Measurements from ENCODE around the gene ZFP91.
A peak's percentile ranks its signal among the peaks of the same experiment; 100 is the strongest.

The ZFP91 gene

DNA sequence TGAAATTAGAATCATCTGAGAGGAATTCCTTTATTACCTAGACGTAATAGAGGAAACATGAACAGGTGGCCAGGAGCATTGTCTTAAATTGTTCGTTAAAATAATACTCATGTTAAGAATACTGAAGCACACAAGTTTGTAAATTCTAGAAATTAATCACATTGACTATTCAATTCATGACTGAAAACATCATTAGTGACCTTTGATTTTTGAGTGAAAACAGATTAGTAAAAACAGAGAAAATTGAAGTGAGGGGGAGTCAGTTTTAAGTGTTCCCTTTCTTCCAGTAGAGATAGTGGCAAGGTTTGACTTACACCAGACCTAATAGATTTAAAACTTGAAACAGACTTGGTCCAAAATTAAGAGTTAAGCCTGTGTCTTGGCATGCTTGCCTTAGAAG, 1.4 kb downstream of the ZFP91 start:
- FAIRE-seq (no peak), DNase-seq (ENCODE audit: extremely low spot score, insufficient read length, low read depth) (no peak)

DNA sequence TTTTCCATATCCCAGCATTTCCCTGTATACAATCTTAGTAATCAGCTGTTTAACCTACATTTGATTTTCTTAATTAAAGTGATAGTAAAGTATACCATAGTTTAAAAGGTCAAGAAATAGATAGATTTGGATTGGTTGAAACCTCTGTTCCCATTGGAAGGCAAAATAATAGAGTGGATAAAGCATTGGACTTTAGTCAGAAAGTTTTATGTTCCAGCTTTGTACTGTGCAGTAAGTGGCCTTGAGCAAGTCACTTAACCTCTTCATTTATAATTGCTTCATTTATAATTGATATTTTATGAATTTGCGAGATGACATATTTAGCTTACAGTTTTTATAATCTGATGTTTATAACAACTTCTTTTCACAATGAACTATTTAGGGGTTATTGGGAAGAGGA, 3.6 kb downstream of the ZFP91 start:
- DNase-seq (ENCODE audit: extremely low spot score, insufficient read length, low read depth) (no peak), FAIRE-seq (no peak)

DNA sequence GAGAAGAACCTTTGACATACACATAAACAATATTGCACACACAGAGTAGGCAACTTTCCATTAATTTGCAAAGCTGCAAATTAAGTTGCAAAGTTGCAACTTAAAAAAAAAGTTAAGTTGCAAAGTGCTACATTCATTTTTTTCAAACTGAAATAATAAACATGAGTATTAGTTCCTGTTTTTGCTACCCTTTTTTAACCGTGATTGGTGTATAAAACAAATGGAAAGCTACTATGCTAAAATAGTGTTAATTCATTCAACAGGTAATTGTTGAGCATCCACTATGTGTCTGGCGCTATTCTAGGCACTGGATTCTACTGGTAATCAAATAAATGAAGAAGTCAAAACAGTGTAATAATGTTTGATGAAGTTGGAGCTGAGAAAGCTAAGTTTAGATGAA, 8.1 kb downstream of the ZFP91 start:
- DNase-seq (ENCODE audit: extremely low spot score, insufficient read length, low read depth) = no peak

DNA sequence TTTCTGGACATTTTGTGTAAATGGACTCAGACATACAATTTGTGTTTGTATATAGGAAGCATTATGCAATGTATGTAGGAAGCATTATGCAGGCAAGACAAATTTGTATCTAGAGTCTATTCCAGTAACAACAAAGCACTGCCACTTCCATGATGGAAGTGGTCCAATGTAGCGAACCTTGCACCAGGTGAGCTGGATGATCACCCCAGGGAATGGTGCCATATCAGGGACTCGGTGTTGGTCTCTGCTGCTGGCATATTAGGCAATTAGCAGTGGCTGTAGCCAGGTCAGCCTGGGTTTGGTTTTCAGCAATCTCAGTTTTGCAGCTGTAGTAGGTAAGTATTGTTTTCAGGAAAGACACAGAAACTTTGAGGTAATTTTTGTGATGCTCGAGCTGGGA, 12.8 kb downstream of the ZFP91 start:
- DNase-seq (ENCODE audit: extremely low spot score, insufficient read length, low read depth) (no peak), FAIRE-seq (no peak)

More for the DNA sequence above, 8.1 kb downstream of the ZFP91 start:
- FAIRE-seq = peak; percentile 9

DNA sequence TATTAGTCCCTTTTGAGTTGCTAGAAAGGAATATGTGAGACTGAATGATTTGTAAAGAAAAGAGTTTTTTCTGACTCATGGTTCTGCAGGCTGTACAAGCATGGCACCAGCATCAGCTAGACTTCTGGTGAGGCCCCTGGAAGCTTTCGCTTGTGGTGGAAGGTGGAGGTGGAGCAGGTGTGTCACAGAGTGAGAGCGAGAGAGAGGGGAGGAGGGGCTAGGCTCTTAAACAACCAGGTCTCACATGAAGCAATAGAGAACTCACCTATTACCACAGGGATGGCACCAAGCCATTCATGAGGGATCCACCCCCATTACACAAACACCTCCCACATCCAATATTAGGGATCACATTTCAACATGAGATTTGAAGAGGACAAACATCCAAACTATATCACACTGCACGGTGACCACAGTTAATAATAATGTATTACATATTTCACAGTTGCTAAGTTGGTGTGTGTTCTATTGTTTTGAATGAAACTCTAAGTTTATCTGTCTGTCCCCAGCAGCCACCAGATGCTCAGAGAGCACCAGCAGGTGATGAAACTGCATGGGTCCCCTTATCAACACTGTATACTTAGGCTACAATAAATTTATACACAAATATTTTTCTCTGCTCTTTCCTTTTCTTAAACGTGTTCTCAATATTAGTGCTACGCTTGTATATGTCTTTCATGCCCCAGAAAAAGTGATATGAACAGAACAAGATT, 14.1 kb downstream of the ZFP91 start:
- no peak for DNase-seq (ENCODE audit: extremely low spot score, insufficient read length, low read depth)
- FAIRE-seq = no peak

DNA sequence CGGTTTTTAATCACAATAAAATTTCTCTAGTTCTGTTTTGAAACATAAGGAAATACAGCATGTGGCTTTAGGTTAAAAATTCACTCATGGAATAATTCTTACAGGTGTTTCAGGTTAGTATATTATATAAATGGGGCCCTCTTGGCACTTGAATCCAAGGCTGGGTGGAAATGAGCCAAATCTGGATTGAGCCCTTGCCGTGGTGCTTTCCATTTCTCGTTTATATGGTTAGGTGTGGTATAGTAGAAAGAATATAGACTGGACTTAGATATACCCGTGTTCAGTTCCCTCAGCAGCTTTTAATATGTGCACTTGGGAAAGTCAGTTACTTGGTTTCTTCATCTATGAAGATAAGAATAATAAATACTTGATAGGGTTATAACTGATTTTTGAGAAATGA, 16.0 kb downstream of the ZFP91 start:
- DNase-seq (ENCODE audit: extremely low spot score, insufficient read length, low read depth) (no peak), FAIRE-seq (no peak)

DNA sequence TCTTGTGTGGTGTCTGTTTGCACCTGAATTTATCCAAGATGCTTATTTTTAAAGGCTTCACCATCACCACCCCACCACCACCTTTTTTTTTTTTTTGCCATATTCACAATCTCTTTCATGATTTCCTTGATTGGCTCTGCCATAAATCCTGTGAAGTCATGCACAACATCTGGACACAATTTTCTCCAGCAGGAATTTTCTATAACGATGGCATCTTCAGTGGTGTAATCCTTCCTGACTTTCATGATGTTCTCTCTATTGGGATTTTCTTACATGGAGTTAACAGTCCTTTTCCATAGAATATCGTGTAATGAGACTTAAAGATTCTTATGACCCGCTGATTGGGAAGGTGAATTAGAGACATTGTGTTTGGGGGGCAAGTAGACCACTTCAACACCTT, 17.8 kb downstream of the ZFP91 start:
- DNase-seq (ENCODE audit: extremely low spot score, insufficient read length, low read depth) (no peak), FAIRE-seq (no peak)

DNA sequence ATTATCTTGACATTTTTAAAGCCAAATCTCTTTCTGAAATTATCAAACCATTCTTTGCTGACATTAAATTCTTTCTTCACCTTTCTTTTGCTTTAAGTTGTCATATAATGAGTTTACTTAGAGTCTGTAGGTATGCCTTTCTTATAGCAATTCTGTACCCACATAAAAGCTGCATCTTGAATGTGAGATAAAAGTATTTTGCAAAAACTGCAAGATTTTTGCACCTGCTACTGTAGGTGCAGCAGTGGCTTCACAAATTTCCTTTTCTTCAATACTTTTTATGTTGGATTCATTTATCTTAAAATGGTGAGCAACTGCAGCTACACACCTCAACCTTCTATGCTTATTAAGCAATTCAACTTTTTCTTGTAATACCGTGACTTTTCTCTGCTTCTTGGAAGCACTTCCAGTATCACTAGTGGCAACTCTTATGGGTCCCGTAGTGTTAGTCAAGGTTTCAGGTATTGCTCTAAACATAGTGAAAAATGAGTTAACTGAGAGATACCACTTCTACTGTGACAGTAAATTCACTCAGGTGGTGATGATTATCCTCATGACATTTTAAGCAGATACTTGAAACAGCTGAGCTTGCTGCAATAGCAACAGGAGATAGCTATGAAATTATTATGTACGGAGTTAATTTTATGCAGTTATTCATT, 18.8 kb downstream of the ZFP91 start:
- no peak for FAIRE-seq
- DNase-seq (ENCODE audit: extremely low spot score, insufficient read length, low read depth) = no peak

DNA sequence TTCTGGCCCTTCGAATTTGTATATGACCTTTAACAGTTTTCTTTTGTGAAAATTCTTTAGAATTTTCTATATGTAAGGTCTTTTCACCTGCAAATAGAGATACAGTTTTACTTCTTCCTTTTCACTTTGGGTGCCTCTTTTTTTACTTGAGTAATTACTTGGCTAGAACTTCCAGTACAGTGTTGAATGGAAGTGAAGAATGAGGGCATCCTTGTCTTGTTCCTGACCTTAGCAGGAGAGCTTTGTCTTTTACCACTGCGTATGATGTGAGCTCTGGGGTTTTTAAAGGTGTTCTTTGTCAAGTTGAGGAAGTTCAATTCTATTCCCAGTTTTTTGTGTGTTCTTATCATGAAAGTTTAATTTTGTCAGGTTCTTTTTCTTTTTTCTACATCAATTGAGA, 21.6 kb downstream of the ZFP91 start:
- DNase-seq (ENCODE audit: extremely low spot score, insufficient read length, low read depth) = no peak
- no peak for FAIRE-seq

DNA sequence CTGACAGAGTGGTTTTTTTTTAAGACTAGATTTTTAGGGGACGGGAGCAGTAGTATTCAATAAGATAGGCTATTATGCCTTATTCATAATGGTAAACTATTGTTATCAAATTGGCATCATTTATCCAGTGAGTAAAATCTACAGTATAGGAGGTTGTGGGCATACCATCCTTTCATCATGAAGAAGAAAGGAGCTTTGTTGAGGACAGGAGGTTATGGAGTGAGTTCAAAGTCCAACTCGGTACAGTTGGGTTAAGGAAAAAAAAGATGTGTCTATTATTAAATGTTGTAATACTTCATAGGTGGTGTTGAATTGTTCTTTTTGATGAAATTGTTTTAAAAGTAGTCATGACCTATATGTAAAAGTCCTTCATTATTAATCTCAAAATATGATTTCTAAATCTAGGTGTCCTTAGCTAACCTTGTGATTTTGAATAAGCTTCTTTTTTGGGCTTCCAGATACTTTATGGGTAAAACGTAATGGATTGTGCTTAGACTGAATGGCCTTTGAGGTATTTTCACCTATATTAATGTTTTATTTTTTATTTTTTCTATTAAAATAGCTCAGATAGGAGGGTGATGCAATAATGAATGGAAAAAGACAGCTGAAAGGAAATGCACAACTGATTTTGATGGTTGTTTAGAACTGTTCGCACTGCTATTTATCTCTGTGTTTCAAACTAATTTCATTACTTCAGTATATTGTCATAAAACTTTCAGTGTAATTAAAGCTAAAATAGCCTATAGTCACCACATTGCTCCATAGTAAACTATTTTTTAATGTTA, 28.3 kb downstream of the ZFP91 start:
- FAIRE-seq (no peak), DNase-seq (ENCODE audit: extremely low spot score, insufficient read length, low read depth) (no peak)

DNA sequence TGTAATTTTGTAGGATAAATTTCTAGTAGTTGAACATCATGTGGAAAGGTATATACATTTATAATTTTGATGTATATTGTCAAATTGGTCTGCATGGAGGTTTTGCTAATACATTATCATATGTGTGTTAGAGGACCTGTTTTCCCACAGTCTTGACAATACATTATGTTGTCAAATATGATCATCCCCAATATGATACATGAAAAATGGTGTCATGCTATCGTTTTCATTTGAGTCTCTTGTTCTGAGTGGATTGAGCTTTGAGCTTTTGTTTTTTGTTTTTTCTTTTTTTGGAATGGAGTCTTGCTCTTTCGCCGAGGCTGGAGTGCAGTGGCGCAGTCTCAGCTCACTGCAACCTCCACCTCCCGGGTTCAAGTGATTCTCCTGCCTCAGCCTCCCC, 29.5 kb downstream of the ZFP91 start:
- no peak for DNase-seq (ENCODE audit: extremely low spot score, insufficient read length, low read depth)
- FAIRE-seq = no peak

DNA sequence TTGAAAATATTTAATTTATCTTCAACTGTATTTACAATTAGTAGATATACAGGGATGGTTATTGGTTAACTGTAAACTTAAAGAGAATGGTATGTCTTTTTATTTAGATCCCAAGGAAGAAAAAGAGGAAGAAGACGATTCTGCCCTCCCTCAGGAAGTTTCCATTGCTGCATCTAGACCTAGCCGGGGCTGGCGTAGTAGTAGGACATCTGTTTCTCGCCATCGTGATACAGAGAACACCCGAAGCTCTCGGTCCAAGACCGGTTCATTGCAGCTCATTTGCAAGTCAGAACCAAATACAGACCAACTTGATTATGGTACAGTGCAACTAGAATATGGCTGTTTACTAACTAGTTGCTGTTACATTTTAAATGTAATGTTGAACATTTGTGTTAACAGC, 30.9 kb downstream of the ZFP91 start:
- FAIRE-seq (no peak), DNase-seq (ENCODE audit: extremely low spot score, insufficient read length, low read depth) (no peak)

DNA sequence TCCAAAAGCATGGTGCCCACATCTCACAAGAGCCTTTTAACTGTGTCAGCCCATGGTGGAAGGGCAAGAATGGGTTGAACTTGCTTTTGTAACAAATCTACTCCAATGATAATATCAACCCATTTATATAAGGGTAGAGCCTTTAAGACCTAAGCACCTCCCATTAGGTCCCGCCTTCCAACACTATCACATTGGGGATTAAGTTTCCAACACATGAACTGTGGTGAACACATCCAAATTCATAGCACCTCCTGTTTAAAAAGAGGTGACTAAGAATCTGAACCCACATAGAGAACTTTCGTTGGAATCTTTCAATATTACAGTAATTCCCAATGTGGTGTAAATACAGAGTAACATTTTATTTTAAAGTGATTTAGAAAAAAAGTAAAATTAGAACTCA, 34.4 kb downstream of the ZFP91 start:
- no peak for FAIRE-seq
- DNase-seq (ENCODE audit: extremely low spot score, insufficient read length, low read depth) = no peak

DNA sequence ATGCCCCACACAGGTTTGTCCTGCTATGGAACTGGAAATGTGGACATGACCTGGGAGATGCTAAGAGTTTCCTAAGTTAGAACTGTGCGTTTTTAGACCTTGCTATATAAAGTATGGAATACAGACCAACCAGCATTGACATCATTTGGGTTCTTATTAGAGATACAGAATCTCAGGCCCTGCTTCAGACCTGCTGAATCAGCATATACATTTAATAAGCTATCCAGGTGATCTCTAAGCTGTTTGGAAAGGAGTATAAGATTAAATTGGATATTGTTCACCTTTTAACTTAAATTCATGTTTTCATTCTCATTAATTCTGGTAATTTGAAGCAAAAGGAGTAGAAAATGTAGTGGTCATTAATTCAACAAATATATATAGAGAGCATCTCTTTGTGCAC, 36.7 kb downstream of the ZFP91 start:
- no peak for FAIRE-seq
- no peak for DNase-seq (ENCODE audit: extremely low spot score, insufficient read length, low read depth)

DNA sequence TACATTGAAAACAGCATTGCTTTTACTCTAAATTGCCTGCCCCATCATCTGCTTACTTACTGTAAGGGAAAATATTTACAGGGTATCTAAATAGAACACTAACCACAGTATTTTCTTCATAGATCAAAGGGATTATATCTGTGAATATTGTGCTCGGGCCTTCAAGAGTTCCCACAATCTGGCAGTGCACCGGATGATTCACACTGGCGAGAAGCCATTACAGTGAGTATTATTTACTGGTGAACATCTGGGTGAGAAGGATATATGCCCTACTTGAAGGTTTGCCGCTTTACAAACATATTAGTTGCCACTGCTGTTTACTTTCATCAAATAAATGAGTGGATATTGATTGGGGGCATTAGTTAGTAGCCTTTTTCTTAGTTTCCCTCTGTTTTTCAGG, 37.7 kb downstream of the ZFP91 start:
- no peak for DNase-seq (ENCODE audit: extremely low spot score, insufficient read length, low read depth)
- no peak for FAIRE-seq

DNA sequence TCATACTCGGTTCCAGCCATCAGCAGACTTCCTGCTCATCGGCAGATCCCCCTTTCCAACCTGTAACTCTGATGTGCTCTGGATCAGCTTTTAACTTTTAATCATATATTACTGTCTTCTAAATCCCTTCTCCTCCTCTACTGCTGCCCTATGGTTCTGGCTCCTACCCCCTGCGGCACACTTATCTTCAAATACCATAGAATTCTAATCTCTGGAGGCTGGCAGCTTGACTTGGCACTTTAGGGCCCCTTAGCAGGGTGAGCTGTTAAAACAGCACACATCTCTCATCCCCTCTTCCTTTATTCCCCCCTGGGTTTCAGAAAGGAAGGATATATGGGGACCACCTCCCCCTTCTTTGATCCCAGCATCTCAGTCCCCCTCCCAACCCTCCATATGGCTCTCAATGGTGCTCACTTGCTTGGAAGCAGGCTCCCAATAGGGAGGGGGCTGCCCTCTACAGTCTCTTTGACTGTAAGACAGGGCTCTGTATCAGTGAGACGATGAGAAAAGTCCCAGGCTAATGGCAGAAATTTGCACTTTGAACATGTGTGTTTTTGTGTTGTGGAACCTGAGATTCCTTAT, 39.2 kb downstream of the ZFP91 start:
- DNase-seq (ENCODE audit: extremely low spot score, insufficient read length, low read depth) (no peak), FAIRE-seq (peak; percentile 46)

DNA sequence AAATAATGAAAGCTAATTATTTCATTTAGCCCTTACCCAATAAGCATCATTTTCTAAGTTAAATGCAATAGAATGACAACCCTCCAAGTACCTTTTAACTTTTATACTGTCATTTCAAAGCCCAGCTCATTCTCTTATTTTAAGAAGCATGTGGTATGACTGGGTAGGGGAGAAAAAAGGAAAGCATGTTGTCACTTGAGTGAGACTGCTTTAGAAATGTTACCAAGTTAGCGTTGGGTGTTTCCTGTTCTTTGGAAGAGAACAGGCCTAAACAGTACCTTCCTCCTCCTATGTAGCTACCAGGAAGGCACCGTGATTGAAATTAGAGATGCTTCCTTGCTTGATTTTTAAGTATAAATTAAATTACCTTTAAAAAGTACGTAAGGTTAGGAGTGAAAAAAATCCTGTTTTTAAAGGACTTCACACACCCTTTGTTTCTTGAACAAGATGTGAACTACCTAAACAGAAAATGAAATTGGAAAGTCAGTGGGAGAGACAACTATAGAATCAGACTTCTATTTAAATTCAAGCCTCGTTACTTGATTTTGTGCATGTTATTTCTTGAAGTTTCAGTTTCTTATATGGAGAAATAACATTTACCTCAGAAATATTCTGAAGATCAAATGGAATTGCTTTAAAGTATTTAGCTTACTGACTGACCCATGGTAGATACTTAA, 42.9 kb downstream of the ZFP91 start:
- DNase-seq (ENCODE audit: extremely low spot score, insufficient read length, low read depth) (no peak), FAIRE-seq (no peak)

DNA sequence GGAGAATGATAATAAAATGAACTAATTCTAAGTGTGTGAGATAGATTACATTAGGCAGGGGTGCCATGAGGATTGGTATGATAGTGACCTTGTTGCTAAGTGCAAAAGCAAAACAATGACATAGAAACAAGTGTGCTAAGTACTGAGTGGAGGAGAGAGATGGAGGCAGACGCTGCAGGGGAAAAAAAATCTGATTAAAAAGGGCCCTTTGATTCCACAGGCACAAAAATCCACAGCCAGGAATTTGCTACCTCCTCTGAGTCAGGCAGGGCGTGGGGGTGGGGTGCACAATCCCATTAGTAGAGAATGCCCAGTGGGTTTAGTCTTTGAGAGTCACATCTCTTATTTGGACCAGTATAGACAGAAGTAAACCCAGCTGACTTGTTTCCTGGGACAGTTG, 43.5 kb downstream of the ZFP91 start, which contains the start of gene CNTF:
CNTF (plus strand) TSS at position 322 of the 400 bp plus-strand sequence. CDS start 88 bp downstream, outside the sequence.
- no peak for DNase-seq (ENCODE audit: extremely low spot score, insufficient read length, low read depth)
- FAIRE-seq = no peak

DNA sequence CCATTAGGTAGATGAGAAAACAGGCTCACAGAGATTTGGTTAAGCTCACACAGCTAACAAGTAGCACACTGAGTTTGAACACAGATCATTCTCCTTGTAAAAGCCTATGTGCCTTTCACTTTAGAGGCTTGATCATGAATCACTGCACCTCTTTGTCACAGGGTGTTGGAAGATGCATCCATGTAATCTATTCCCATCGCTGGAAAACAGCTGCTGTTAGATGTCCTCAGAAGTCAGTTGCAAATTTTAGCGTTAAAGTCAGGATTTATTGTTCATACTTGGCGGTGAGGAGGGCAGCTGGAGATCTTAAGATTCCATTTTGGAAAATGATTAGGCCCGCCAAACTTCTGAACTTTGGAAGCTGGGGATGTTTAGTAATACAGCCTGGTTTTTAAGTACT, 46.2 kb downstream of the ZFP91 start:
- FAIRE-seq = no peak
- DNase-seq (ENCODE audit: extremely low spot score, insufficient read length, low read depth) = no peak

DNA sequence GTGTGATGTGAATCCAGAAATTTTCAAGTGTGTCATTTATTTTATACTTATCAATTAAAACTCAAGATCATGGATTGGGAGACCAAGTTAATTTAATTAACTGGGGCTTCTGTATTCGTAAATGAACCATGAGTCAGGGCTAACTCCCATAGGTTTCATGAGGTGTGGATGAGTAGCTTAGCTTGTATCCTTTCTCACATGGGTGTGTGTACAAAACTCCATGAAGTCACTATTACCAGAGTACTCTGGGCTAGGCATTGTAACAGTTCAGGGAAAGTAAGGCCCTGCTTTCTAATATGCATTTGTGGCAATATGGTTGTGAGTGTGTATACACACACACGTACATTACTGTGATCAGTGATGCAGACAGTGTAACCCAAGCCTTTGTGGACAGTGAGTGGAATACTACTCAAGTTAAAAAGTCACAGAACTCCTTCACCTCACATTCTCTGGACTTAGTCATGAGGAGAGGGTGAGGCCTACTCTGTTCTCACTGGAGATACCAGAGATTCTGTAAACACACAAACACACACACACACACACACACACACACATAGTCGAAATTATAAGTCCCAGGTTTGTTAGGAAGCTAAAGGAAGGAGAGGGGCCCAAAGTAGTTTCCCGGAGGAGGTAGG, 47.1 kb downstream of the ZFP91 start:
- DNase-seq (ENCODE audit: extremely low spot score, insufficient read length, low read depth) (no peak), FAIRE-seq (no peak)

All from GM18507 (cell line).